Measurements from ENCODE around the gene FRG1.
"Not testable (repeated sequence)": the region's sequence is repeated elsewhere in the genome, so short reads cannot be mapped to it uniquely, and the experiment has no call there.

- TF ChIP-seq POLR2A (IDR thresholded peaks at IDR 0.05), result not testable (repeated sequence)
- TF ChIP-seq, protein P1, sequence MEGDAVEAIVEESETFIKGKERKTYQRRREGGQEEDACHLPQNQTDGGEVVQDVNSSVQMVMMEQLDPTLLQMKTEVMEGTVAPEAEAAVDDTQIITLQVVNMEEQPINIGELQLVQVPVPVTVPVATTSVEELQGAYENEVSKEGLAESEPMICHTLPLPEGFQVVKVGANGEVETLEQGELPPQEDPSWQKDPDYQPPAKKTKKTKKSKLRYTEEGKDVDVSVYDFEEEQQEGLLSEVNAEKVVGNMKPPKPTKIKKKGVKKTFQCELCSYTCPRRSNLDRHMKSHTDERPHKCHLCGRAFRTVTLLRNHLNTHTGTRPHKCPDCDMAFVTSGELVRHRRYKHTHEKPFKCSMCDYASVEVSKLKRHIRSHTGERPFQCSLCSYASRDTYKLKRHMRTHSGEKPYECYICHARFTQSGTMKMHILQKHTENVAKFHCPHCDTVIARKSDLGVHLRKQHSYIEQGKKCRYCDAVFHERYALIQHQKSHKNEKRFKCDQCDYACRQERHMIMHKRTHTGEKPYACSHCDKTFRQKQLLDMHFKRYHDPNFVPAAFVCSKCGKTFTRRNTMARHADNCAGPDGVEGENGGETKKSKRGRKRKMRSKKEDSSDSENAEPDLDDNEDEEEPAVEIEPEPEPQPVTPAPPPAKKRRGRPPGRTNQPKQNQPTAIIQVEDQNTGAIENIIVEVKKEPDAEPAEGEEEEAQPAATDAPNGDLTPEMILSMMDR (IDR thresholded peaks at IDR 0.05 in 8 of 11, conservative IDR thresholded peaks at IDR 0.05 in 3 of 11), result not testable (repeated sequence)
Measured at GRCh38 chr4:189948486-189948885, 7.8 kb downstream of the FRG1 start.

Data from spleen (tissue), 7 donors.